ENCODE results near the gene KLHL42. TPM values are rescaled to one million over a fixed set of nuclear protein-coding genes. Genes with fewer than 3 reads are reported as not detected.

The KLHL42 gene
- total RNA-seq, 2 donors from 2014 or later: 19.1 to 79.9 TPM

DNA sequence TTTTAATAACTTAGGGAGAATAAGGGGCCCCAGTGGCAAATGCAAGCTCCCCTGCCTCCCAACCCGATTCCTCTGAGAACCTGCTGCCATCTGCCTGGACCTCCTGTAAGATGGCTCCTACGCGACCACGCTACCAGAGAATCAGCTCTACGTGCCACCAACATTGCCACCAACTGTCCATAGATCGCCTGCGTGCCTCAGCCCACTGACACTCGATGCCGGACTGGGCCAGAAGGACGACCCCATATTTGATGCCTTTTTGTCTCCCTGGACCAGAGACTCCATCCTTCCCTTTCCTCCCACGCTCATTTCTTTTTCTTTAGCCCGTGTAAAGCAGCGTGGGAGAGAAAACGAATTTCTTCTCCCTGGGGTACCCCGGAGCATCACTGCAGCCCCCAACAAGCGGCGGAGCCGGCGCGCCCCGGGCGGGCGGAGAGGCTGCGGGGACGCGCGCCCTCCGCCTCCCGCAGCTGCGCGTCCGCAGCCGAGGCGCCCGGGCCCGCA is 565 bp upstream of the KLHL42 start:
- TF ChIP-seq POLR2A (IDR thresholded peaks at IDR 0.05): no peak
- TF ChIP-seq, protein P1, sequence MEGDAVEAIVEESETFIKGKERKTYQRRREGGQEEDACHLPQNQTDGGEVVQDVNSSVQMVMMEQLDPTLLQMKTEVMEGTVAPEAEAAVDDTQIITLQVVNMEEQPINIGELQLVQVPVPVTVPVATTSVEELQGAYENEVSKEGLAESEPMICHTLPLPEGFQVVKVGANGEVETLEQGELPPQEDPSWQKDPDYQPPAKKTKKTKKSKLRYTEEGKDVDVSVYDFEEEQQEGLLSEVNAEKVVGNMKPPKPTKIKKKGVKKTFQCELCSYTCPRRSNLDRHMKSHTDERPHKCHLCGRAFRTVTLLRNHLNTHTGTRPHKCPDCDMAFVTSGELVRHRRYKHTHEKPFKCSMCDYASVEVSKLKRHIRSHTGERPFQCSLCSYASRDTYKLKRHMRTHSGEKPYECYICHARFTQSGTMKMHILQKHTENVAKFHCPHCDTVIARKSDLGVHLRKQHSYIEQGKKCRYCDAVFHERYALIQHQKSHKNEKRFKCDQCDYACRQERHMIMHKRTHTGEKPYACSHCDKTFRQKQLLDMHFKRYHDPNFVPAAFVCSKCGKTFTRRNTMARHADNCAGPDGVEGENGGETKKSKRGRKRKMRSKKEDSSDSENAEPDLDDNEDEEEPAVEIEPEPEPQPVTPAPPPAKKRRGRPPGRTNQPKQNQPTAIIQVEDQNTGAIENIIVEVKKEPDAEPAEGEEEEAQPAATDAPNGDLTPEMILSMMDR (IDR thresholded peaks at IDR 0.05): no peak
- no peak for TF ChIP-seq POLR2AphosphoS5 (IDR thresholded peaks at IDR 0.05)
- H3K36me3 ChIP-seq: no peaks in the 10 kb centered on the region
- H3K27me3 ChIP-seq (replicated peaks; ENCODE audit: insufficient read depth): no peaks in the 10 kb centered on the region
- peak; percentile 13 for DNase-seq (ENCODE audit: low spot score)
- H3K4me1 ChIP-seq (replicated peaks): peaks cover 6% of the 10 kb centered on the region
- peak overlapping the region; percentile 68 to 70 for H3K4me3 ChIP-seq
- 2% methylated on average over 33 of the region's 36 CpGs for WGBS
- intact Hi-C loops (cut with DNase I): no loop called here
- H3K27ac ChIP-seq: peak overlapping the region; percentile 87 to 88
- H3K9me3 ChIP-seq: no peaks in the 10 kb centered on the region

DNA sequence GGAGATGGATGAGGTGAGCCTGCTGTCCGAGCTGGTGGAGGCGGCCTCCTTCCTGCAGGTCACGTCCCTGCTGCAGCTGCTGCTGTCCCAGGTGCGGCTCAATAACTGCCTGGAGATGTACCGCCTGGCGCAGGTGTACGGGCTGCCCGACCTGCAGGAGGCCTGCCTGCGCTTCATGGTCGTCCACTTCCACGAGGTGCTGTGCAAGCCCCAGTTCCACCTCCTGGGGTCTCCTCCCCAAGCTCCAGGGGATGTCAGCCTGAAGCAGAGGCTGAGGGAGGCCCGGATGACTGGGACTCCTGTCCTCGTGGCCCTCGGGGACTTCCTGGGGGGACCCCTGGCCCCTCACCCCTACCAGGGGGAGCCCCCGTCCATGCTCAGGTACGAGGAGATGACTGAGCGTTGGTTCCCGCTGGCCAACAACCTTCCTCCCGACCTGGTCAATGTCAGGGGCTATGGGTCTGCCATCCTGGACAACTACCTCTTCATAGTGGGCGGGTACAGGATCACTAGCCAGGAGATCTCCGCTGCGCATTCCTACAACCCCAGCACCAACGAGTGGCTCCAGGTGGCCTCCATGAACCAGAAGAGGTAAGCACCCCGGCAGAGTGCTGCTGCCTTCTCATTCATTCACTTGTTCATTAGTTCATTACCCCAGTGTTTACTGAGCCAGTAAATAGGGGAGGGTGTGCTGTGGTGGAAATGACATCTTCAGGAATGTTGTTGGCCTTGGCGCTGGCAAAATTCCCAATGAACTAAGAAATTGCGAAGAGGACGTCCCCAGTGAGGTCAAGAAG is 777 bp downstream of the KLHL42 start:
- TF ChIP-seq POLR2A (IDR thresholded peaks at IDR 0.05): no peak
- Histone ChIP-seq H3K36me3 (no peaks in the 10 kb centered on the region), H3K9me3 (no peaks in the 10 kb centered on the region), H3K27ac (peak overlapping the region; percentile 87 to 88), H3K4me1 (replicated peaks) (peaks cover 6% of the 10 kb centered on the region), H3K27me3 (replicated peaks; ENCODE audit: insufficient read depth) (no peaks in the 10 kb centered on the region), H3K4me3 (peak overlapping the region; percentile 68 to 70)
- intact Hi-C loops (cut with DNase I): no loop called here
- DNase-seq (ENCODE audit: low spot score): peak; percentile 33
- WGBS: 7% methylated on average over 22 of the region's 27 CpGs

DNA sequence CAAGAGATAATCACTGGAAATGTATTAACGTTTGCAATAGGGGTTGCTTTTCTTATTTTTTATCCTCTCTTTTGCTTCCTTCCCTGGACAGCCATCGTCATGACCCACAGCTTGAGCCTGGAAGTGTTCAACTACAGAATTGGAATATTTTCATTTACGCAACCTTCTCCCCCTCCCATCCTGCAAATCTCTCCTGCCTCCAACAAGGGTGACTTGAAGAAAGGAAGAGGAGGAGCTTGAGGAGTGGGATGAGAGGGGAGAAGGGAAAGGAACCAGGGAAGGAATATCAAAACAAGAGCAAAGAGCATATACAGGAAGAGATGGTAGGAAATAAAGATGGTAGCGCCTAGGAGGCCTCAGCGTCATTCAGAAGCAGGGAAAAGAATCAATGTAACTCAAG is 1.6 kb downstream of the KLHL42 start:
- Histone ChIP-seq H3K27me3 (replicated peaks; ENCODE audit: insufficient read depth) (no peaks in the 10 kb centered on the region), H3K4me1 (replicated peaks) (peaks cover 6% of the 10 kb centered on the region), H3K4me3 (peak overlapping the region in 1 of 2 donors; percentile 68), H3K9me3 (no peaks in the 10 kb centered on the region), H3K27ac (peak overlapping the region; percentile 87 to 88), H3K36me3 (no peaks in the 10 kb centered on the region)
- TF ChIP-seq POLR2A (IDR thresholded peaks at IDR 0.05) (no peak), POLR2AphosphoS5 (IDR thresholded peaks at IDR 0.05) (no peak)
- TF ChIP-seq, protein P1 (IDR thresholded peaks at IDR 0.05): no peak
- intact Hi-C loops (cut with DNase I): no loop called here
- no peak for DNase-seq (ENCODE audit: low spot score)
- 54% methylated on average over 5 of the region's 5 CpGs for WGBS

DNA sequence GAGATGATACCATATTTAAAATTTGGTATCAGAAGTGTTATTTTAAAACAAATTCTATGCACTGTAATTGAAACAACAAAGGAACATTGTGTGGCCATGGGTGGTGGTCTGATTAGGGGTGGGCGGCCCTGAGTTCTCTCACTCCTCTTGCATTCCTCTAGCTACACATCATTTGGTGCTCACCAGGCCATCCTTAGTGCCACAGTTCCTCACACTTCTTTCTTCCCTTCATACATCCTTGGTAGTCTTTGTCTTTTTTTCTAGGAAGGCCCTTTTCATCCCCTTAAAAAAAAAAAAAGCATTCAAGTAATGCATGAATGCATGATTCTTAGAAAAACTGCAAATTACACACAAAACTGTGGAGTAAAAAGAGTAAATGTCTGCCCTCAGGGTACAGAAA is 2.4 kb downstream of the KLHL42 start:
- no peak for DNase-seq (ENCODE audit: low spot score)
- intact Hi-C loops (cut with DNase I): no loop called here
- H3K27ac ChIP-seq: no peak overlapping the region
- TF ChIP-seq POLR2A (IDR thresholded peaks at IDR 0.05): no peak
- no peak for TF ChIP-seq POLR2AphosphoS5 (IDR thresholded peaks at IDR 0.05)
- TF ChIP-seq, protein P1 (IDR thresholded peaks at IDR 0.05): no peak
- H3K4me1 ChIP-seq (replicated peaks): peaks cover 6% of the 10 kb centered on the region
- no peaks in the 10 kb centered on the region for H3K36me3 ChIP-seq
- 79% methylated on average over 1 of the region's 1 CpG for WGBS
- no peaks in the 10 kb centered on the region for H3K27me3 ChIP-seq (replicated peaks; ENCODE audit: insufficient read depth)
- no peak overlapping the region for H3K4me3 ChIP-seq
- H3K9me3 ChIP-seq: no peaks in the 10 kb centered on the region

DNA sequence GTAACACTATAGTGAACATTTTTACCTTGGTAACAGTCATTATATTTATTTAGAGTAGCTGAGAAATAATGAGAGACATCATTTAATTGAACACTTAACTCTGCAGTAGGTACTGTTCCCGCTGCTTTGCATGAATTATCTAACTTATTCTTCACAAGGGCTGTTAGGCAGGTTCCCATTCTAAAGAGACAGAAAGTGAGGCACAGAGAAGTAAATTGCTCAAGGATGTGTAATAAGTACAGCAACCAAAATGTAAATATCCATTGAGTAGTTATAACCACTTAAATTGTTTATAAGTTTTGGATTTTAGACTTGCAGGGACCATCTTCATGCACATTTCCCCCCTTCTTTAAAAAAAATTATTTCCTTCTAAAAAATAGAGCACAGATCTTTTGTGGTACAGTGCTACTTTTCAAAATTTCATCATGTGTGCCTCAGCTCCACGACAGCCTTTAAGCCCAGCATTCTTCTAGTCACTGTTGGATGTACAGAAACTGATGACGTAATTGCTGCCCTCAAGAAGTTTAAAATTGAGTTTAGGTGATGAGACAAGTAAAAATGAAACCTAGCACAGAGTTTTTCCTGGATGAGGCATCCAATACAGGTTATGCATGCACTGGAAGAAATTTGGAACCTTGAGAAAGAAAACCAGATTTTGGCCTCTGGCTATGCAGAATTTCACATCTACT is 6.0 kb downstream of the KLHL42 start:
- 84% methylated on average over 3 of the region's 3 CpGs for WGBS
- Histone ChIP-seq H3K27ac (no peak overlapping the region), H3K36me3 (no peaks in the 10 kb centered on the region), H3K4me3 (no peak overlapping the region), H3K9me3 (no peaks in the 10 kb centered on the region), H3K4me1 (replicated peaks) (peaks cover 4% of the 10 kb centered on the region), H3K27me3 (replicated peaks; ENCODE audit: insufficient read depth) (no peaks in the 10 kb centered on the region)
- TF ChIP-seq, protein P1 (IDR thresholded peaks at IDR 0.05): no peak
- TF ChIP-seq POLR2A (IDR thresholded peaks at IDR 0.05) (no peak), POLR2AphosphoS5 (IDR thresholded peaks at IDR 0.05) (no peak)
- intact Hi-C loops (cut with DNase I): no loop called here
- DNase-seq (ENCODE audit: low spot score): no peak
